ENCODE results near the gene GPRIN2.

Gene GPRIN2

DNA sequence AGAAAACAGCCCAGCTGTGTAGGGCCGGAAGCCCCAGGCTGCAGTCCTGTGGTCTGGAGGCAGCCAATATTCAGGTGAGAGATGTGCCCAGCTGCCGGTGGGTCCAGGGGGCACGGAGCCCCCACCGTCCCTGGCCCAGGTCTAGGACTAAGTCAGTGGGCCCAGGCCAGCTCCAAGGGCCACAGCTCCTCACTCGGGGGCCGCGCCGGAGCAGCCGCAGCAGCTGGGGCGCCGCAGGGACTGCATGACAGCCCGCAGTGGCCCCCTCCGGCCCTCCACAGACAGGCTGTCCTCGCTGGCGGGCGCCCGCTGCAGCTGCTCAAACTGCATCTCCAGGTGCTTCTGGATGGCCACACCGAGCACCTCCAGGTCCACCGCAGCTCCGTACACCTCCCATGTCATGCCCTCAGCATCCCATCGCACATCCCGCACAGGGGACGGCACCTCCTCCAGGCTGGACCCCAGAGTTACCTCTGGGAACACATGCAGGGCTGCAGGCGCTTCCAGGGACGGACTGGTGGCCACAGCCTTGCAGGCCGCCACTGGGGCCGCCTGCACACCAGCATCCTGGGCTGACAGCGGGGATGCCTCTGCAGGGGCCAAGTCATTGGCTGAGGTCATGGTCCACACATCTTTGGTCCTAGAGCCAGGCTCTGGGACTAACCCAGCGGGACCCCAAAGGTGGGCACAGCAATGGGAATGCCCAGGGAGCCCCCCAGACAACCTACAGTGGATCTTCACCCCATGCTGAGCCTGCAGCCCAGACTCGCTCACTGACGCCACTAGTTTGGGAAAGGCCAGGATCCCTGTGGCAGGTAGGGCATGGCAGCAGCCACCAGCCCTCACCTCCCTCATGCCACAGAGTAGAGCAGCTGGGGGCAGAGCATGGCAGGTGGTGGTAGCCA, 7.0 kb downstream of the GPRIN2 start:
- DNase-seq (ENCODE audit: low read depth in 2 of 2) = no peak

- no peak for DNase-seq (ENCODE audit: low read depth in 2 of 2)
Observed at GRCh38 chr10:46548498-46549090, 7.9 kb downstream of the GPRIN2 start.

DNA sequence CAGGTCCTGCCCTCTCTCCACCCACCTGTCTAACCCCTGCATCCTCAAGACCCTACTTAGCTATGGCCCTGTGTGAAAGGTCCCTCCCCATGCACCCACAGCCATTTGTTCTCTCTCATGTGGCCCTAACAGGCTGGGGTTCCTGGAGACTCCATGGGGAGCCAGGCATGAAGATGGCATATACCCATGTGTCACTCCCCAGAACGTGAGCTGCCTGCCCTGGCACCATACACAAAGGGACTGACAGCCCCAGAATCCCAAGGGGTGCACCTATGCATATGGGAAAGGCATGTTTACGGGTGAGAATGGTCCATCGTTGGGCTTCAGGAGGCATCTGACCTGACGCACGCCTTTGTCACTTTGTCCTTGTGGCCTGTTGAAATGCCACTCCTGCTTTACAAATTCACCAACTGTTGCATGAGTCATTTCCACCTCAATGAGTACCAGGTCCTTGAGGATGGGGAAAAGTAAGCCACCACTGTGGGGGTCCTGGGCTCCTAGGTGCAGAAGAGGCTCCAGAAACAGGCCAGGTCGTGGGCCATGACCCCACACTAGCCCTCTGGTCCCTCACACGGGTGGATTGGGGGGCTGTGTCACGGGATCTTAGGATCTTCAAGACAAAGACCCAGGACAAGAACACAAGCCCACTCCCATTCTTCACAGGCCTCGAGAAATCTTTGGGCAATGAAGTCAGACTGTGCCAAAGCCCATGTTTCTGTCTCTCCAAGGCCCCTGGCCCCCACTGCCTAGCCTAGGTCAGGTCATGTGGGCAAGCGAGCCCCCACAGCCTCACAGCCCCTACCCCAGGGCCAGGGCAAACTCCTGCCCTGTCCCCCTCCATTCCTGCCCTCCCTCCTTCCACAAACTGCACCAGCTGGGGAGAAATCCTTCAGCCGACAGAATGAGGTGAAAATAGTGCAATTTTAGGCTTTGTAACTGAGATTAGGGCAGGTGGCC, 8.6 kb downstream of the GPRIN2 start:
- no peak for DNase-seq (ENCODE audit: low read depth in 2 of 2)

DNA sequence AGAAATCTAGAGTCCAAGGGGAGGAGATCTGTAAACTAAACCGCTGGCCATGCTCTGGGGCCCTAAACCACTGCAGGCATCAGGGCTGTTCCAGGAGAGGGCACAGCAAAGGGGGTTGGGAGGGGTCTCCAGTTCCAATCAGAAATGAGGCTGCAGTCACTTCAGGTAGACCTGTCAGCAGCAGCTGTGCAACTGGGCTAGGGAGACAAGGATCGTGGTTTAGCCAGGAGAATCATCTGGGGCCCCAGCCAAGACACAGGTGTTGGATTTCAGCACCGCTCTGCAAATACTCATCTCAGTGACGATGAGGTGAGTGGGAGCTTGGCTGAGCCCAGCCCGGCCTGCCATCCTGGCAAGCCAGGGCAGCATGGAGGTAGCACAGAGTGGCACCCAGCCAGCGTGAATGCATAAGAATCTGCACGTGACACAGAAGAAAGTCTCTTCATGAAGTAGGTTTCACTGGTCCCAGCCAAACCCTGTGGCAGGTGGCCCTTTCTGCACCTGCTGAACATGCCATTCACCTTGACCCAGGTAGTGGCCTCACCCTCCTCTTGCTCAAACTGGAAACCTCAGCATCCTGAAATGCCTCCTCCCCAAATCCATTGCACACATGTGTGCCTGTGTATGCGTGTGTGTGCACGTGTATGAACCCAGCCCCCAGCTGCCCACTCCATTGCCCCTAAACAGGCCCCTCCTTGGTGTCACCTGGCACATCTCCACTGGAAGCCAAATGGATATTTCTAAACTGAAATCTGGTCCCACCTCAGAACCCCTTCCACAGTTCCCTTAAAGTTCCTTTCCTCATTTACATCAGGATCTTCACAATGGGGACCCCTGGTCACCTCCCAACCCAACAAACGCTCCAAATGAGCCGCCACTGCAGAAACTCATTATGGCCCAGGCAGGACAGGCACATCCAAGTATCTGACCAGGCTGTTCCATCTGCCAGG, 9.6 kb downstream of the GPRIN2 start:
- DNase-seq (ENCODE audit: low read depth in 2 of 2) = no peak

DNA sequence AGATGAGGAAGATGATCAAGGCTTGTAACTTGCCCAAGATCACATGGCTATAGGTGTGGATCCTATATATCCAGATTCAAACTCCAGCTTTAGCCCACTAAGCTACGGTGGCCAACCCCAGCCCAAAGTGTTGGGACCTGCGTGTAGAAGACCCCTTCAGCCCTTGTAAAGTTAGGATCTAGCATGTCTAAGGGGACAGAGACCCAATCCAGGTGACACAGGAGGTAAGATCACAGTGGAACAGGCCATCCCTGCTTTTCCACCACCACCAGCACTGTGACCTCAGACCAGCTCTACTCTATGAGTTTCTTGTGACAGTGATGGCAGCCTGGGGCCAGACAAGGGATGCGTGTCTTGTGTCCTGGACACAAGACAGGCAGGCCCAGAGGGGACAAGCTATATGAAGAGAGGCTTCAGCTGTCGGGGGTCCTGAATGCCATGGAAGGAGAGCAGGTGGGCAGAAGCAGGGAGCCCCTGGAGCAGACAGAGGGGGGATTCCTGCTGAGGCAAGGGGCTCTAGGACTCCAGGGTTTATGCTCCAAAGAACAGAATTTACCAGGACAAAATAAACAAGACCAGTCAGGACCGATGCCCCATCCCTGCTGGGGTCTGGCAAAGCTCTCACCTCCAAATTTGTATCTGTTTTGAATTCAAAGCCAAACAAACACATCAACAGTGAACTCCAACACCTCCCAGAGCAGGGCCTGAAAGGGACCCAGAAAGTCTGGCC, 10.4 kb downstream of the GPRIN2 start:
- DNase-seq (ENCODE audit: low read depth in 2 of 2) = no peak

DNA sequence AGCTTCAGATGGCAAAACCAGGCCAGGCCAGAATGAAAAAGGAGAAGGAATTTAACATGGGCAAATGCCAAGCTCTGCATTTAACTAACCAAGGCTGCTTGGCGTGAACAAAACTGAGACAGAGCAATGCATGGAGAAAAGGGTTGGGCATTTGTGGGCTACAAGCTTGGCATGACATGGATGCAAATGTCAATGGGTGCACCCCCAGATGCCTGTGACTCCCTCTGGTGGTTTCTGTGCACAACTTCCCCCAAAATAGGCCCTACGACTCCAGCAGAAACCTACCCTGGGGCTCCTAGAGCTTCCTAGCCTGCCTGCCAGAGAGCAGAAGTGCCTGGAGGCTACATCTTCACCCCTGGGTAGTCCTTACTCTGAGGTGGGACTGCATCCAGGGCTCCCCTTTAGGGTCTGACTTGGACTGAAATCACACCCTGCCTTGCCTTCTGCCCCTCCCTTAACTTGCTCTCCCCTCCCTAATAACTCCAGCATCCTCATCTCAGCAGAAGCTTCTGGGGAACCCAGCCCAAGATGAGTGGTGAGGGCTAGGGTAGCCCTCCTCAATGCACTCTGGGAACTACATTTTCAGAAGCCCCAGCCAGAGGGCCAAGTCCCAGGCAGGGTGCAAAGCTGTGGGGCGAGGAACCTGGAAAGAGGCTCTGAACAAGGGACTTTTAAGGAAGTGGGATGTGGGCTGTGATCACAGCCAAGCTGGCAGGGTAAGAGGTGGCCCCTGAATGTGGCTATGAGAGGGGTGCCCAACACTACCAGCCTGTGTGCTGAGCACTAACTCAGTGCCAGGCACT, 11.3 kb downstream of the GPRIN2 start:
- no peak for DNase-seq (ENCODE audit: low read depth in 2 of 2)

DNA sequence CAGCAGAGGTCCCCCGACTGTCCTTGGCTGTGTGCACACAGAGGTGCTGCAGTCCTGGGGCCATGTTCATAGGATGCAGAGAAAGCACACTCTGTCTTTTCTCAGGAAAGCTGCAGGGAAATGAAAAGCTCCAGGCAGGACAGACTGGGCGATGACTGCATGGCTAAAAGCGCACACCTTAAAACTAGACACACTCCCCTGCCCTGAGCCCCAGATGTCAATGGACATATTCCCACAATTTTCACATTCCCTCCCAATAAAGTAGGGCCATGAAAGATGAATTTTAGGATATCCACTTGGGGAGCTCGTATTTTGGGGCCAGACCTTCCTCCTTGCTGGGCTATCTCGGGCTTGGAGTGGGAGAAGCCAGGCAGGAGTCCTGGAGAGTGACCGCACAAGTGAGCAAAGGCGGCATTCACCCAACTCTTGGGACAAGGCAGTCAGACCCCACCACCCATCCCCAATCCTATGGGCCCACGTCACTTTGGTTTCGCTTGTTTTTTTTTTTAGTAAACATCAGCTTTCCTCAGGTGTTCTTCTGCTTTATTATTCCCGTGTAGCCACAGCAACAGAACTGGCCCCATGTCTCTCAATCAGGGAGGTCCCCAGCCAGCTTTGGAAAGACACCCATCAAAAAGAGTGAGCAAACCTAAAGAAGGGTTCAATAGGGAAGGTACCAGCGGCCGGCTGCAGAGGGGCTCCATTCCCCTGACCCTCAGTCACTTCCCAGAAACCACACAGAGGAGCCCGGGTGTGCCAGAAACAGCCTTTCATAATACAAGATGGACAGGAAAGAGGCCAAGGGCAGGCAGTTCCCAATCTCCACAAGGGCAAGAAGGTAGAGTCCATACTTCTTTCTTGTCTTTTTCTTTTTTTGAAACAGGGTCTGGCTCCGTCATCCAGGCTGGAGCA, 12.7 kb downstream of the GPRIN2 start:
- DNase-seq (ENCODE audit: low read depth in 2 of 2) = no peak

DNA sequence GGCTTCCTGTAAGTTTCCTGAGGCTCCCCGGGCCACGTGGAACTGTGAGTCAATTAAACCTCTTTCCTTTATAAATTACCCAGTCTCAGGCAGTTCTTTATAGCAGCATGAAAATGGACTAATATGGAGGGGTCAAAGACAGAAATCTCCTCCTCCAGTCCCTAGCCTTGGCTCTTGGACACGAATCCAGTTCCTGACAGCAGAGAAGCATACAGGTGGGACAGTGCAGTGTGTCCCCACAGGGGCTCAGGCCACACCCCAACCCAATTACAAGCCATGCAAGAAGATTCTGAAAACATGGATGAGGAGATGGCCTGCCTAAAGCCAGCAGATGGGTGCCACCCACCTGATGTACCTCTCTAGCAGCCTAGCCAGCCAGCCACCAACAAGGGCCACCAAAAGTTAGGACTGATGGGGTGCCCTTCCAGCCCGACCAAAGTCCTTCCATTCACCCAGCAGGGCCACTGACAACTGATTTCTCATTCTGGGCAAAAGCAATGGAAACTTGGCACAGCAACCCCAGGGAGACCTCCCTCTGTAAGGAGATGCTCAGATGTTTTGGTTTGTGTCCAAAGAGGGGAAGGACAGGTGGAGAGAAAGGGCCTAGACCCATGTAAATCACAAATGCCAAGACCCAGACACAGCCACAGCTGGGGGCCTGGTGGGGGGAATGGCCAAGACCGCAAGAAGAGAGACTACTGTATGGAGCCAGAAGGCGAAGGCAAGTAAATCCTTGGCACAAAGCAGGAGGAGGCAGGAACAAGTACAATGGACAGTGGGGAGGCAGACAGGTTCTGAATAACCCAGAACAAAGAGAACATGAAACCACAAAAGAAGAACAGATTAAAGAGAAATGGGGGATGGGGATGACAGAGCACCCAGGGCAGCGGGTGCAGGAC, 13.6 kb downstream of the GPRIN2 start:
- no peak for DNase-seq (ENCODE audit: low read depth in 2 of 2)

GRCh38 chr10:46541735-46542566, 14.5 kb downstream of the GPRIN2 start:
- no peak for DNase-seq (ENCODE audit: low read depth in 2 of 2)

- no peak for DNase-seq (ENCODE audit: low read depth in 2 of 2)
Observed at GRCh38 chr10:46541017-46541661, 15.3 kb downstream of the GPRIN2 start.

GRCh38 chr10:46540412-46541016, 15.9 kb downstream of the GPRIN2 start:
- DNase-seq (ENCODE audit: low read depth in 2 of 2) = no peak

DNA sequence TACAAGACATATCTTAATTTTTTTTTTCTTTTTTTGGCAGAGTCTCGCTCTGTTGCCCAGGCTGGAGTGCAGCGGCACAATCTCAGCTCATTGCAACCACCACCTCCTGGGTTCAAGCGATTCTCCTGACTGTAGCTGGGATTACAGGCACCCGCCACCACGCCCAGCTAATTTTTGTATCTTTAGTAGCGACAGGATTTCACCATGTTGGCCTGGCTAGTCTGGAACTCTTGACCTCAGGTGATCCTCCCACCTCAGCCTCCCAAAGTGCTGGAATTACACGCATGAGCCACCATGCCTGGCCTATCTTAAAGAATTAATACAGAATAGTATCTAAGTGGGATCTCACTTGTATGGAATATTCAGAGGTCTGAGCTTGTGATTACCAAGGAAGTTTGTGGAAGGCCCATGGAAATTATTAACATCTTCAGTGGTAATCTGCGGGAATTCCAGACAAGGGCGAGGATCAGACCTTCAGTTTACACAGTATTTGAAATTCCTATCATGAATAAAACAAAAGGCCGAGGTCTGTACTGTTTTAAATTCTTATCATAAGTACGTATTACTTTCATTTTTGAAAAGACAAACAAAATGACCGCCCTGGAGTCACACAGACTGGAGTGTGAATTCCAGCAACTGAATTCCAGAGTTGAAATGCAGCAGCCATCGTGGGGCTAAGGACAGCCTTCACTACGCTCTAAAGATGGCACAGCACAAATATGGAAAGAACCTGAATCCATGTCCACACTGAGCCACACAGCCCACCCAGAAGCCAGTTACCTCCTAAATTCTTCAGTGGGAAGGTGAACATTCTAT, 16.7 kb downstream of the GPRIN2 start:
- no peak for DNase-seq (ENCODE audit: low read depth in 2 of 2)

DNA sequence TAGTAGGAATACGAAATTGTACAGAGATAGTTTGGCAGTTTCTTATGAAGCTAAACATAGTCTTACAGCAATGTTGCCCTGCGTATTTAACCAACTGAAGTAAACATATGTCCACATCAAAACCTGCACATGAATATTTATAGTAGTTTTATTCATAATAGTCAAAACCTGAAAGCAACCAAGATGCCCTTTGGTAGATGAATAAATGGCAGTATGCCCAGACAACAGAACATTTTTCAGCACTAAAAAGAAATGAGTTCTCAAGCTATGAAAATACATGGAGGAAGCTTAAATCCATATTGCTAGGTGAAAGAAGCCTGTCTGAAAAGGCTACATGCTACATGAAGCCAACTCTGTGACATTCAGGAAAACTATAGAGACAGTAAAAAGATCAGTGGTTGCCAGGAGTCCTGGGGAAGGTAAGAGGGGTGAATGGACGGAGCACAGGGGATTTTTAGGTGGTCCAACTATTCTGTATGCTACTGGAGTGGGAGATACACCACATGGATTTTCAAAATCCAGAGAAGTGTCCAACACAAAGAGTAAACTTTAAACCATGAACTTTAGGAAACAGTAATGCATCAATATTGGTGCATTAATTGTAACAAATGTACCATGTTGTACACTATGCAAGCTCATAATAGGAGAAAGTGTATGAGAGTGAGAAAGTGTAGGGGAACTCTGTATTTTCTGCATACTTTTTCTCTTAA, 17.6 kb downstream of the GPRIN2 start:
- no peak for DNase-seq (ENCODE audit: low read depth in 2 of 2)

DNA sequence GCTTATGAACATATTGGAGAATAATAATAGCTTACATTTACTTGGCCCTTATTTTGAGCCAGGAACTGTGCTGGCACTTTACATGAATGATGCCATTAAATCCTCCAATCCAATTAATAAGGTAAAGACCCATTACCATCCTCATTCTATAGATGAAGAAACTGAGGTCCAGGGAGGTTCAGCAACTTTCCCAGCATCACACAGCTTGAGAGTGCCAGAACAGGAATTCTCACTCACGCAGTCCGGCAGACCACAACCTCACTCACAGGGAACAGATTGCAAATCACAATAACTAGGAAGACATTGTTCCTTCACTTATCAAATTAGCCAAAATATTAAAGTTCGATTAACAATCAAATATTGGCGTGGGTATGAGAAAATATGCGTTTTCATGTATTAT, 18.3 kb downstream of the GPRIN2 start:
- DNase-seq (ENCODE audit: low read depth in 2 of 2) = no peak
